Fibroblast of skin of scalp (primary cell): ENCODE data around the gene DNER.
A peak's percentile ranks its signal among the peaks of the same experiment; 100 is the strongest.
"Not testable (repeated sequence)": the region's sequence is repeated elsewhere in the genome, so short reads cannot be mapped to it uniquely, and the experiment has no call there.

ENCODE experiments used
- DNase-seq: peaks from one replicate; pipeline ENCODE4 v3.0.0-alpha.2; 2013

Gene DNER

GRCh38 chr2:229715895-229716507, 1.6 kb upstream of the DNER start:
- no peak for DNase-seq

DNA sequence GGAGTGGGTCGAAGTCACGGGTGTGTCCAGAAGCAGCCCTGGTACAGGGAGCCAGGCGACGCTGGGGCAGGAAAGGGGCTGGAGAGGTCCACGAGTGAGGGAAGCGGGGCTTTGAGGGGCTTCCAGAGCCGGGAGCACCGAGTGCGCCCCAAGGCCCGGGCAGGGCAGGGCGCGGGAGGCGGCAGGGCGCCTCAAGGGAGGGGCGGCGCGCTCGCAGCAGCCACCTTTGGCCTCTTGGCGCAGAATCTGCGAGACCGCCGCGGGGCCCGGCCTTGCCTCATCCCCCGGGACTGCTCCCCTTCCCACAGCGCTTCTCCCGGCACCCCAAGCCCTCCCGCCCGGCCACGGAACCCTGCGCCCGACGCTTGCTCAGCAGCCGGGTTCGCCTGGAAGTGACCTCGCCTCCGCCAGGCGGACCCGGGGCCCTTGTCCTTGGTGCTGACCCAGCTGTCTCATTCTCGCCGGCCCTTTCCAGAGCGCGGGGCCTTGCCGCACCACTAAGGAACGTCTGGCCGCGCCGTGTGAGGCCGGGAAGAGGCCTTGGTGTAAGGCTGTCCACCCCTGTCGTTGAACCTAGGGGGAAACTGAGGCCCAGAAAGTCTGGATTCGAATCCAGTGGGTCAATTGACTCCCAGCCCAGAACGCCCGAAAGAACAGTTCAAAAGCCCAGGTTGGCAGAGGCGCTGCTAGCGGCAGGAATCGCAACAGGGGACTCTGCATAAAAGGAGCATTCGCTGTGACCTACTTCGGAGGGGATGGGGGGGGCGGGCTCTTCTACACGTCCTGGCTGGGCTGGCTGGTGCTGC, 584 bp upstream of the DNER start:
- peak; percentile 55 for DNase-seq

GRCh38 chr2:229713371-229714079, 830 bp downstream of the DNER start:
- no peak for DNase-seq

DNA sequence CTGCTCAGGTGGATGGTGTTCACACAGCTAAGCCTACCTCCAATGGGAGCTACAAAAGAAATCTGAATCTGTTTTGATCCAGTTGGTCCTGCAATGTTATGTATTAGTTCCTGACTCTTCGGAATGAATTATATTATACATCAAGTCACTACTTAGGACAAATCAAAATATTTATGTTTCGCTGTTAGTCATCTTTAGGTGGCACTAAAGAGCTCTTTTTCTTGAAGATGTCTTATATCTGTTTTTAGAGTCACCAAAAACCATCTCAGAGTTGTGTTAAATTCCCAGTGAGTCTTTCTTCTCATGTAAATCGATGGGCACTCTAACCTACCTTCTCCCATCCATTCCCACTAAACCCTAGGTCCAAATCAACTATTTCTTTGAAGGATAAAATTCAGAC, 2.2 kb downstream of the DNER start:
- DNase-seq: no peak

DNA sequence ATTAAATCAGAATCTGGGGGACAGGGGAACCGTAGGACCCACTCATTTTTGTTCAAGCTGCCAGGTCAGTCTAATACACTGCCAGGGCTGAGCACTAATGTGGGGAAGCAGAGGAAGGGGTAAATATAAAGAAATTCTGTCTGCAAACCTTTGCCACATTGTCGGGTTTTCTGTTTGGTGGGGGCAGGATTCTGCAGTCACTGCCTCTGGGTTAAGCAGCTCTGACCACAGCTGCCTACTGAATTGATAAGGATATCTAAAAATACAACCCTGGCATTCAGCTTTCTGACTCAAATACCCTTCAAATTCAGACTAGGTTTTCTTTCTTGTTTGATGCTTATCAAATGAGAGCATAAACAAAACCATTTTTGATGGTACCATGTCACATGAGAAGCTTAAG, 6.0 kb downstream of the DNER start:
- DNase-seq: no peak

DNA sequence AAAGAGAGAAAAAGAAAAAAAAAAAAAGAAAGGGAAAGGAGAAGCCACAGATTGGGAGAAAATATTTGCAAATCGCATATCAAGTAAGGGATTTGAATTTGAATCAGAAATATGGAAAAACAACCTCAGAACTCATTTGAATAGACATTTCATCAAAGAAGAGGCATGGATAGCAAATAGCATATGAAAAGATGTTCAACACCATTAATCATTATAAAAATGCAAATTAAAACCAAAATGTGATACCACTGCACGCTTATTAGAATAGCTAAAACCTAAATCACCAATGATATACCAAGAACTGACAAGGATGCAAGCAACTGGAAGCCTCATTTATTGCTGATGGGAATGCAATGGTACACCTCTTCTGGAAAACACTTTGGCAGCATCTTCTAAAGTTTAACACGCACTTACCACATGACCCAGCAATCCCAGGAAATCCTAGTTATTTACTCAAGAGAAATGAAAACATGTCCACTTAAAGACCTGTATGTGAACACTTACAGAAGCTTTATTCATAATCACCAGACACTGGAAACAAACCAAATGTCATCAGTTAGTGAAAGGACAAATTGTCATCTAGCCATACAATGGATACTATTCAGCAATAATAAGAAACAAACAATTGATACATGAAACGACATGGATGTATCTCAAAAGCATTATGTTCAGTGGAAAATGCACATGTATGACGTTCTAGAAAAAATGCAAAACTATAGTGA, 10.3 kb downstream of the DNER start:
- no peak for DNase-seq

DNA sequence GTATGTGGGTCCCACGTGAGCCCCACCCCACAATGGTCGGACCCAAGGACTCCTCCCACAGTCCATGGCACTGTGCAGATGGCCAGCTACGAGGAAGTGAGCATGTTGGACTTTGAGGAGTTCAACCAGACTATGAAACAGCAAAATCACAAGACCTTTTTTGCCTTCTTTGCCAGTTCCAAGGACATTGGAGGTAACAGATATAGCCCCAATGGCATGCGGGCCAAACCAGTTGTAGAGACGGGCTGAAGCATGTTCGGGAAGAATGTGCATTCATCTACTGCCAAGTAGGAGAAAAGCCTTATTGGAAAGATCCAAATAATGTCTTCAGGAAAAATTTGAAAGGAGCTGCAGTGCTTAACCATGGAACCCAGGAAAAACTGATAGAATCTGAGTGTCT, 12.6 kb downstream of the DNER start:
- DNase-seq: no peak

DNA sequence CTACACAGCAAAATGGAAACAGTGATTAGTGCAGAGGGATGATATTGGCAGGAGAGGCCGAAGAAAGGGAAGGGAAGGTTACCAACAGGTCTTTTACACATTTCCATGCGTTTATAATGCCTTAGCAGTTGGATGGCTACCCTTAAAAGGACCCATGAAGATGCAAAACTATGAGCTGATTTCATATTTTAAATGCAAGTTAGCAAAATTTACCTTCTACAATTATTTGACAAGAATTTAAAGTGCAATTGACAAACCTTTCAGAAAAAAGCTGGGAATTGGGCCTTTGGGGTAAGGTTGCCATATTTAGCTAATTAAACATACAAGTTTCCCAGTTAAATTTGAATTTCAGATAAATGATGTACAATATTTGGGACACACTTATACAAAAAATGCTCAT, 13.3 kb downstream of the DNER start:
- no peak for DNase-seq

- DNase-seq: no peak
These were observed 18.4 kb downstream of the DNER start for GRCh38 chr2:229695961-229696360.

DNA sequence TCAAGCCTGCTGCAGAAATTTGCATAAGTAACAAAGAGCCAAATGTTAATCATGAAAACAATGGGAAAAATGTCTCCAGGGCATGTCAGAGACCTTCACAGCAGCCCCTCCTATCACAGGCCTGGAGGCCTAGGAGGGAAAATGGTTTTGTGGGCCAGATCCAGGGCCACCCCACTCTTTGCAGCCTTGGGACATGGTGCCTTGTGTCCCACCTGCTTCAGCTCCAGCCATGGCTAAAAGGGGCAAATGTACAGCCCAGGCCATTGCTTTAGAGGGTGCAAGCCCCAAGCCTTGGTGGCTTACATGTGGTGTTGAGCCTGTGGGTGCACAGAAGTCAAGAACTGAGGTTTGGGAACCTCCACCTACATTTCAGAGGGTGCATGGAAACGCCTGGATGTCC, 20.5 kb downstream of the DNER start:
- DNase-seq: not testable (repeated sequence)

DNA sequence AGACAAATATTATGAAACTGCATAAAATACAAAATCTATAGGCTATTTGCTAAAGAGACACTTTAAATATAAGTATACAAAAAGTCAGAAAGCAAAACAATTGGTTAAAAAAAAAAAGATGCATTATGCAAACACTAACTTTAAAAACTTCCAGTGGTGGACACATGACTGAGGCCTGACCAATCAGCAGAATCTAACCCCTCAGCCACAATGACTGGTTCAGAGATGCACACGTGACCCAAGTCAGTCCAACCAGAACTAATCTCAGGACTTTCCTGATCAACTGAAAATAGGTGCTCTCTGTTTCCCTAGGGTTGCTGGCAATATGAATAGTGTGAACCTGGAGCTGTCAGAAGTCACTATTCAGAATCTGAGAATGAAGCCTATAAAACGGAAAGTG, 22.7 kb downstream of the DNER start:
- no peak for DNase-seq

DNA sequence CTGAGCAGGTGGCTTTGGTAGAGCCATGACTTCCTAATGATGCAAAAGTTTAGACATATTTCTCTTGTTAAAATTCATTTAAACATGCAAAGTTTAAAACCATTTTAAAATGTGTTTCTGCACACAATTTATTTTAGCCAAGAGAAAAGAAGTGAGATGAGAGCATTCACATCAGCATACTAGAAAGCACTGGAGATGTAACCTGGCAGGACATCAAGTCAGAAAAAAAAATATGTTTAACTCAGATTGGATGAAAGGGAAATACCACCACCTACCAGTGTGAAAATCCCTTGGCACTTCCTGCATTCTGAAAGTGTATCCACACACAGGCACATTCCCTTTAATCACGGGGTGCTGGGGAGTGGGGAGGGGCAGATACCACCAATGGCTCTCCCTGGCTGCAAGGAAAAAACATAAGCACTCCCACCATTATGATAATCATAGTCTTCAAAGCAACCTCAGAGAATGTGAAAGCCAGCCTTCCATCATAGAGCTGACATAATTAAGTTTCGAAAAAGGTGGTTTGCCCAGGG, 25.0 kb downstream of the DNER start:
- no peak for DNase-seq

GRCh38 chr2:229688141-229688540, 26.2 kb downstream of the DNER start:
- DNase-seq: no peak

DNA sequence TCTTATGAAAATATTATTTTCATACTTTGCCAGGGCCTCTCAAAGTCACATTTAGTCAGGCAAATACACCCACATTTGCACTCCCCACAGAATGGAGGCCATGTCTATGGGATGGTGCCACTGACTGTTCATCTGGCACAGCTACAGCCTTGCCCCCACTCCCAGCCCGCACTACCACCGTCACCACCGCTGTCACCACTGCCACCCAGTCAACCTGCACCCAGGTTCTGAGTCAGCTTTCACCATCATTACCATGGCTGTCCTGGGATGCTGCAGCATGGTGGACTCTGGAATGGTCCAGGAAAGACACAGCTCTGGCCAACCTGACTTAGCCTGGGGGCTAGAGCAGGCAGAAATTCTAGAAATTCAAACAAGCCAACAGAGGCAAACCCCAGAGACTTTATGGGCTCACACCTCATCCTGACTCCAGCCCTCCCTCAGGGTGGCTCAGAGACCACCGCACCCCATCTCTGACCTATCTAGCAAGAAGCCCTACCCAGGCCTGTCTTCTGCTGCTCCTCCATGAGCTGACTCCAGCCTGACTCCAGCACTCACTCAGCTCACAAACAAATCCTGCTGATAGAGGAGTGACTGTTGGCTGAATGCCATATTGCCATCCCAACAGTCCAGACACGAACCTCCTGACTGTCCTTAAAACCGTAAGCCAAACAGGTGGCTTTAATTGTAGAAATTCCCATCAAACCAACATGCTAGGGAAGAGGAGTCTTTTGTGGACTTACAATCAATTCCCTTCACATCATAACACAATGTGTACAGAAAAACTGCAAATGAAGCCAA, 28.0 kb downstream of the DNER start:
- DNase-seq: no peak

DNA sequence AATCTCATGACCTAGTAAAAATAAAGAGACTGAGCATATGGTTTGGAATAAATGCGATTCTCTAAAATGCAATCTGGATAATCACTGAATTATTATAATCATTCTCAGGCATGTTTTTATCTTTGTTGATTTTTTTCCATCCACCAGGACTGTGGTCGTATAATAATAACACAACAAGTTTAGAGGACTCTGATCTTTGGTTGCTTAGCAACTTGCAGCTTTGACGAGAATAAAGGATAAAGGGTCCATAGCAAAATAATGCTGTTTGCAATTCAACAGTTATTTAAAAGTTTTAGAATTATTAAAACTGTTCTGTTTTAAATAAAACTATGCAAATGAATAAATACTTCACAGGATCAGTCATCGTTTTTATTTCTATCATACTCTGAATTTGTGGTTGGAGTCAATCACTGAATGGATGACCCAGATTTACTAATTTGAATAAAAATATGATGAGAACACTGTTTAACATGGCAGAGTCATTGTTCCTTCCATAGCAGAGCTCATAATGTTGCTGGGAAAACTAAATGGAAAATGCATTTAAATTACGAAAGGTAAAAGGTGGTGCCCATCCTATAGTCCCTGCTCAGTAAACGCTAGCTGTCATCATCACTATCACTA, 29.3 kb downstream of the DNER start:
- no peak for DNase-seq

- DNase-seq: no peak
These were observed 34.8 kb downstream of the DNER start for GRCh38 chr2:229679393-229680125.

- DNase-seq: no peak
These were observed 38.8 kb downstream of the DNER start for GRCh38 chr2:229675569-229675968.

GRCh38 chr2:229674830-229675530, 39.4 kb downstream of the DNER start:
- no peak for DNase-seq

DNA sequence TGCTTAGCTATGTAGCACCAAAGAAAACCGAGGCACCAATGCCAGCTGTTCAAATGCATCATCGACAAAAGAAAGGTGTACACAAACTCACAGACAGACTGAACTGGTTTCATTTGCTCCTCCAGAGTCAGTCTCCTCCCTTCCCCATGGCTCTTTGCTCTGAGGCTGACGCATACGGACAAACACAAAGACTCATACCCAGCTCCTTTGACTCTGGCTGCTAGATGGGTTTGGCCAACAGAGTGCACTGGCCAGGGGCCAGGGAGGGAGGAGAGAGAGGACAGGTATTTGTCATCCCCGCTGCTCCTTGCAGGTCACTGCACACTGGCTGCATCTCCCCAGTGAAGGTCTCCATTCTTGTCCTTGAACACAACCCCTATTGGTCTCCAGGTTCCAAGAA, 40.7 kb downstream of the DNER start:
- DNase-seq: no peak

GRCh38 chr2:229672021-229672420, 42.3 kb downstream of the DNER start:
- no peak for DNase-seq
